WTC11 (cell line): Measurements from ENCODE around the gene PRRC2B.

Source experiments
- ATF6 ChIP-seq: sonication (generic); formaldehyde crosslinking; IDR thresholded peaks from 2 replicates; pipeline ENCODE4 v1.8.1; 2023; ENCODE audit warnings: mild to moderate bottlenecking, missing genetic modification reagents
- CREM ChIP-seq: sonication (generic); formaldehyde crosslinking; IDR thresholded peaks from 2 replicates; pipeline ENCODE4 v1.8.1; 2022; ENCODE audit warnings: mild to moderate bottlenecking, missing genetic modification reagents, moderate library complexity
- CTCF ChIP-seq: fragments of 200-600 bp; IDR thresholded peaks from 2 replicates; pipeline ENCODE4 v1.8.0; 2022; ENCODE audit warnings: antibody characterized with exemption
- JUN ChIP-seq: sonication (generic); formaldehyde crosslinking; IDR thresholded peaks from 2 replicates; pipeline ENCODE4 v1.8.0; 2023; ENCODE audit warnings: mild to moderate bottlenecking, missing genetic modification reagents
- NR2C2 ChIP-seq: sonication (generic); formaldehyde crosslinking; IDR thresholded peaks from 2 replicates; pipeline ENCODE4 v1.8.0; 2022; ENCODE audit warnings: mild to moderate bottlenecking, missing genetic modification reagents
- TEAD4 ChIP-seq: sonication (generic); formaldehyde crosslinking; IDR thresholded peaks from 2 replicates; pipeline ENCODE4 v1.8.0; 2022; ENCODE audit warnings: mild to moderate bottlenecking, missing genetic modification reagents
- USF2 ChIP-seq: sonication (generic); formaldehyde crosslinking; IDR thresholded peaks from 2 replicates; pipeline ENCODE4 v1.8.1; 2023; ENCODE audit warnings: mild to moderate bottlenecking, missing genetic modification reagents, moderate library complexity
- TF ChIP-seq, protein P1 (sequence below): sonication (generic); formaldehyde crosslinking; IDR thresholded peaks from 2 replicates; pipeline ENCODE4 v1.8.0; 2023; ENCODE audit warnings: mild to moderate bottlenecking, missing genetic modification reagents
- TF ChIP-seq, protein P2 (sequence below): sonication (generic); formaldehyde crosslinking; IDR thresholded peaks from 2 replicates; pipeline ENCODE4 v1.8.0; 2022; ENCODE audit warnings: mild to moderate bottlenecking, missing genetic modification reagents
- TF ChIP-seq, protein P3 (sequence below): sonication (generic); formaldehyde crosslinking; conservative IDR thresholded peaks from 2 replicates; pipeline ENCODE4 v1.8.1; 2022; ENCODE audit warnings: mild to moderate bottlenecking, missing genetic modification reagents
- TF ChIP-seq, protein P4 (sequence below): sonication (generic); formaldehyde crosslinking; IDR thresholded peaks from 2 replicates; pipeline ENCODE4 v1.8.1; 2022; ENCODE audit warnings: mild to moderate bottlenecking, moderate library complexity, missing genetic modification reagents

GRCh38 chr9:131470581-131470991, 76.7 kb downstream of the PRRC2B start:
- TF ChIP-seq NR2C2 (CRISPR knock-in tag), result no peak
- no peak for TF ChIP-seq CREM (CRISPR knock-in tag)
- no peak for TF ChIP-seq CTCF
- TF ChIP-seq, protein P1, sequence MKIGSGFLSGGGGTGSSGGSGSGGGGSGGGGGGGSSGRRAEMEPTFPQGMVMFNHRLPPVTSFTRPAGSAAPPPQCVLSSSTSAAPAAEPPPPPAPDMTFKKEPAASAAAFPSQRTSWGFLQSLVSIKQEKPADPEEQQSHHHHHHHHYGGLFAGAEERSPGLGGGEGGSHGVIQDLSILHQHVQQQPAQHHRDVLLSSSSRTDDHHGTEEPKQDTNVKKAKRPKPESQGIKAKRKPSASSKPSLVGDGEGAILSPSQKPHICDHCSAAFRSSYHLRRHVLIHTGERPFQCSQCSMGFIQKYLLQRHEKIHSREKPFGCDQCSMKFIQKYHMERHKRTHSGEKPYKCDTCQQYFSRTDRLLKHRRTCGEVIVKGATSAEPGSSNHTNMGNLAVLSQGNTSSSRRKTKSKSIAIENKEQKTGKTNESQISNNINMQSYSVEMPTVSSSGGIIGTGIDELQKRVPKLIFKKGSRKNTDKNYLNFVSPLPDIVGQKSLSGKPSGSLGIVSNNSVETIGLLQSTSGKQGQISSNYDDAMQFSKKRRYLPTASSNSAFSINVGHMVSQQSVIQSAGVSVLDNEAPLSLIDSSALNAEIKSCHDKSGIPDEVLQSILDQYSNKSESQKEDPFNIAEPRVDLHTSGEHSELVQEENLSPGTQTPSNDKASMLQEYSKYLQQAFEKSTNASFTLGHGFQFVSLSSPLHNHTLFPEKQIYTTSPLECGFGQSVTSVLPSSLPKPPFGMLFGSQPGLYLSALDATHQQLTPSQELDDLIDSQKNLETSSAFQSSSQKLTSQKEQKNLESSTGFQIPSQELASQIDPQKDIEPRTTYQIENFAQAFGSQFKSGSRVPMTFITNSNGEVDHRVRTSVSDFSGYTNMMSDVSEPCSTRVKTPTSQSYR (CRISPR knock-in tag), result no peak
- TF ChIP-seq, protein P2, sequence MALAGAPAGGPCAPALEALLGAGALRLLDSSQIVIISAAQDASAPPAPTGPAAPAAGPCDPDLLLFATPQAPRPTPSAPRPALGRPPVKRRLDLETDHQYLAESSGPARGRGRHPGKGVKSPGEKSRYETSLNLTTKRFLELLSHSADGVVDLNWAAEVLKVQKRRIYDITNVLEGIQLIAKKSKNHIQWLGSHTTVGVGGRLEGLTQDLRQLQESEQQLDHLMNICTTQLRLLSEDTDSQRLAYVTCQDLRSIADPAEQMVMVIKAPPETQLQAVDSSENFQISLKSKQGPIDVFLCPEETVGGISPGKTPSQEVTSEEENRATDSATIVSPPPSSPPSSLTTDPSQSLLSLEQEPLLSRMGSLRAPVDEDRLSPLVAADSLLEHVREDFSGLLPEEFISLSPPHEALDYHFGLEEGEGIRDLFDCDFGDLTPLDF (CRISPR knock-in tag), result no peak
- no peak for TF ChIP-seq JUN (CRISPR knock-in tag)
- TF ChIP-seq USF2 (CRISPR knock-in tag), result no peak
- TF ChIP-seq, protein P3, sequence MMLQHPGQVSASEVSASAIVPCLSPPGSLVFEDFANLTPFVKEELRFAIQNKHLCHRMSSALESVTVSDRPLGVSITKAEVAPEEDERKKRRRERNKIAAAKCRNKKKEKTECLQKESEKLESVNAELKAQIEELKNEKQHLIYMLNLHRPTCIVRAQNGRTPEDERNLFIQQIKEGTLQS (CRISPR knock-in tag), result no peak
- TF ChIP-seq, protein P4, sequence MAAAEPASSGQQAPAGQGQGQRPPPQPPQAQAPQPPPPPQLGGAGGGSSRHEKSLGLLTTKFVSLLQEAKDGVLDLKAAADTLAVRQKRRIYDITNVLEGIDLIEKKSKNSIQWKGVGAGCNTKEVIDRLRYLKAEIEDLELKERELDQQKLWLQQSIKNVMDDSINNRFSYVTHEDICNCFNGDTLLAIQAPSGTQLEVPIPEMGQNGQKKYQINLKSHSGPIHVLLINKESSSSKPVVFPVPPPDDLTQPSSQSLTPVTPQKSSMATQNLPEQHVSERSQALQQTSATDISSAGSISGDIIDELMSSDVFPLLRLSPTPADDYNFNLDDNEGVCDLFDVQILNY, result no peak
- no peak for TF ChIP-seq ATF6 (CRISPR knock-in tag)
- no peak for TF ChIP-seq TEAD4 (CRISPR knock-in tag)
